Measurements from ENCODE around the gene ZBTB43. TPM values are rescaled to one million over a fixed set of nuclear protein-coding genes. Genes with fewer than 3 reads are reported as not detected.

Gene ZBTB43, protein sequence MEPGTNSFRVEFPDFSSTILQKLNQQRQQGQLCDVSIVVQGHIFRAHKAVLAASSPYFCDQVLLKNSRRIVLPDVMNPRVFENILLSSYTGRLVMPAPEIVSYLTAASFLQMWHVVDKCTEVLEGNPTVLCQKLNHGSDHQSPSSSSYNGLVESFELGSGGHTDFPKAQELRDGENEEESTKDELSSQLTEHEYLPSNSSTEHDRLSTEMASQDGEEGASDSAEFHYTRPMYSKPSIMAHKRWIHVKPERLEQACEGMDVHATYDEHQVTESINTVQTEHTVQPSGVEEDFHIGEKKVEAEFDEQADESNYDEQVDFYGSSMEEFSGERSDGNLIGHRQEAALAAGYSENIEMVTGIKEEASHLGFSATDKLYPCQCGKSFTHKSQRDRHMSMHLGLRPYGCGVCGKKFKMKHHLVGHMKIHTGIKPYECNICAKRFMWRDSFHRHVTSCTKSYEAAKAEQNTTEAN
- 32.4 and 44.2 TPM in 2 replicates for total RNA-seq (2022)
- percentile 95 among the genes with signal in this experiment for Bru-seq, nascent RNA
- BruChase-seq, experiment 1, labeled RNA remaining after a 6-hour chase: percentile 90 among the genes with signal in this experiment
- BruChase-seq, experiment 2, labeled RNA remaining after a 2-hour chase: percentile 98 among the genes with signal in this experiment
- long read RNA-seq, full-length matches to known transcripts: 37 of 41 reads
- long read RNA-seq, partial matches to known transcripts: 0 of 41 reads
- long read RNA-seq, other reads (novel, unspliced or antisense): 4 of 41 reads

DNA sequence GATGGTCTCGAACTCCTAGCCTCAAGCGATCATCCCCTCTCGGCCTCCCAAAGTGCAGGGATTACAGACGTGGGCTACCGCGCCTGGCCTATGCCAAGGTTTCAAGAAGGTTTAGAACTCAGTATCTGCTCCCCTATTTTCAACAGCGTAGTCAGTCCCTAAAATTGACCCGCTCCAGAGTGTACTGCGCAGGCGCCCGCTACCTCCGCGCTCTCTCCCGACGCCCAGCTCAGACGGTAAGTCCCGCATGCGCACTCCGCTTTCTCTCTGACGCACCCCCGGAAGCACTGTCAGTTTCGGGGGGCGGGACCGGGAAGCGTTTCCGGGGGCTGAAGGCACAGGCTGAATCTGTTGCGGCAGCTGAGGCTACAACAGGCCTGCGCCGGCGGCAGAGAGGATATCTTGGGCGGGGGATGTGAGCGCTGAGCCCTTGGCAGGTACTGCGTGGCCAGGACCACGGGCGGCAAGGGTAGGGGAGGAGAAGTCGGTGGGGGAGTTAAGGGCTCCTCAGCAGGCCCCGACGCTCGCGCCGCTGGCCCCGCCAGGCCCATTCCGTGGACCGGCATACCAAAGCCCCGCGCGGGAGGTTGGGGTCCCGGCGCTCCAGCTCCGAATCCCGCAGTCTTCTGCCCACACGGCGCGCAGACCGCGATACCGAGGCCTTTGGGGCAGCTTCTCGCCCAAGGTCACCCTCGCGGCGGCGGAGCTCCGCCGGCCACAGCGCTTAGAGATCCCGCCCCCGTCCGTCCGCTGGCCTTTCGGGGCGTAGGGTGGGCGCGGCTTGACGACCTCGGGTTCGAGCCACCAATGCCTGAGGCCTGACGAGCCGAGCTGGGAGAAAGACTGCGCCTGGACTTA lies at the start of gene ZBTB43:
ZBTB43 (plus strand) TSS at position 345 of the 858 bp plus-strand sequence. CDS start 27,470 bp downstream, outside the sequence.
- ChIA-PET POLR2A (interaction anchor here (0.6 to 11.8 kb wide), 23 partner anchors 10 to 1865 kb away, joined by 3 to 700 read pairs (median 4); partner anchors contain the start of genes RALGPS1 and ZBTB34), CTCF (interaction anchor here (0.6 to 1.4 kb wide), 7 partner anchors 11 to 260 kb away, joined by 3 to 7 read pairs (median 3); no protein-coding TSS in a partner anchor)
- Mint-ChIP-seq H3K4me3 (ENCODE audit: unreplicated experiment) (peak within 1 kb of the TSS; percentile 92), H3K27me3 (ENCODE audit: insufficient read depth, unreplicated experiment) (no peaks in the 10 kb centered on the region), H3K27ac (ENCODE audit: low read depth, unreplicated experiment) (peak within 1 kb of the TSS; percentile 95), H3K9me3 (ENCODE audit: unreplicated experiment) (no peaks in the 10 kb centered on the region), H3K36me3 (ENCODE audit: insufficient read depth, unreplicated experiment) (peaks cover 37% of the 10 kb centered on the region), H3K4me1 (ENCODE audit: insufficient read depth, unreplicated experiment) (peaks cover 29% of the 10 kb centered on the region)
- TF ChIP-seq, protein P1, sequence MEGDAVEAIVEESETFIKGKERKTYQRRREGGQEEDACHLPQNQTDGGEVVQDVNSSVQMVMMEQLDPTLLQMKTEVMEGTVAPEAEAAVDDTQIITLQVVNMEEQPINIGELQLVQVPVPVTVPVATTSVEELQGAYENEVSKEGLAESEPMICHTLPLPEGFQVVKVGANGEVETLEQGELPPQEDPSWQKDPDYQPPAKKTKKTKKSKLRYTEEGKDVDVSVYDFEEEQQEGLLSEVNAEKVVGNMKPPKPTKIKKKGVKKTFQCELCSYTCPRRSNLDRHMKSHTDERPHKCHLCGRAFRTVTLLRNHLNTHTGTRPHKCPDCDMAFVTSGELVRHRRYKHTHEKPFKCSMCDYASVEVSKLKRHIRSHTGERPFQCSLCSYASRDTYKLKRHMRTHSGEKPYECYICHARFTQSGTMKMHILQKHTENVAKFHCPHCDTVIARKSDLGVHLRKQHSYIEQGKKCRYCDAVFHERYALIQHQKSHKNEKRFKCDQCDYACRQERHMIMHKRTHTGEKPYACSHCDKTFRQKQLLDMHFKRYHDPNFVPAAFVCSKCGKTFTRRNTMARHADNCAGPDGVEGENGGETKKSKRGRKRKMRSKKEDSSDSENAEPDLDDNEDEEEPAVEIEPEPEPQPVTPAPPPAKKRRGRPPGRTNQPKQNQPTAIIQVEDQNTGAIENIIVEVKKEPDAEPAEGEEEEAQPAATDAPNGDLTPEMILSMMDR (IDR thresholded peaks at IDR 0.05; ENCODE audit: unreplicated experiment): no peak
- DNase-seq (ENCODE audit: unreplicated experiment): peak; percentile 96
- intact Hi-C loops (cut with micrococcal nuclease): loop anchor here (1.0 kb wide), 1 partner anchor 14 kb away; no protein-coding TSS in a partner anchor
- TSS peak; percentile 36 for BruUV-seq (replicated peaks)

DNA sequence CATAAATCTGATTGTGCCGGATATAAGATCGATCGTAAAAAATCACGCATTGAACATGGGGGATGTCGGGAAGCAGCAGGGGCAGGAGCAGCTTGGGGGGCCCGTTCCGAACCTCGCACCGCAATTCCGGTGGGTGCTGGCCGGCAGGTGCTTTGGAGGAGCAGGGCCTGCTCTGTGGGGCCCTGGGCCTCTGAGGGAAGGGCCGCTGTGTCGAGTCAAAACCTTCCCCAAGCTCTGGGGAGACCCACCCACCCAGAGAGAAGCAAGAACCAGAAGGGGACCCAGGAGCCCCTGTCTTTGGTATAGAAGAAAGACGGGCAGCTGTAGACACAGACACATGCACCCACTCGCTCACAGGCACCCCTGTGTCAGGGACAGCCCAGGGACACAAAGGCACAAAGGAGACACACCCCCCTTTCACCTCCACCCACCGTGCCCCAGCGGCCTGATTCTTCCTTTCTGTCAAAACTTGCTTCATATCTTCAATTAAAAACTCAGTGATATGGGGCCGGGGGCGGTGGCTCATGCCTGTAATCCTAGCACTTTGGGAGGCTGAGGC lies 49.4 kb upstream of the ZBTB43 start:
- ChIA-PET POLR2A (no interaction called here), CTCF (no interaction called here)
- Mint-ChIP-seq H3K9me3 (ENCODE audit: unreplicated experiment) (no peaks in the 10 kb centered on the region), H3K4me1 (ENCODE audit: insufficient read depth, unreplicated experiment) (peaks cover 10% of the 10 kb centered on the region), H3K36me3 (ENCODE audit: insufficient read depth, unreplicated experiment) (no peaks in the 10 kb centered on the region), H3K4me3 (ENCODE audit: unreplicated experiment) (no peak overlapping the region), H3K27me3 (ENCODE audit: insufficient read depth, unreplicated experiment) (peaks cover 16% of the 10 kb centered on the region), H3K27ac (ENCODE audit: low read depth, unreplicated experiment) (no peak overlapping the region)
- no peak for DNase-seq (ENCODE audit: unreplicated experiment)
- no TSS peak for BruUV-seq (replicated peaks)
- intact Hi-C loops (cut with micrococcal nuclease): no loop called here
- TF ChIP-seq, protein P1 (IDR thresholded peaks at IDR 0.05; ENCODE audit: unreplicated experiment): no peak

DNA sequence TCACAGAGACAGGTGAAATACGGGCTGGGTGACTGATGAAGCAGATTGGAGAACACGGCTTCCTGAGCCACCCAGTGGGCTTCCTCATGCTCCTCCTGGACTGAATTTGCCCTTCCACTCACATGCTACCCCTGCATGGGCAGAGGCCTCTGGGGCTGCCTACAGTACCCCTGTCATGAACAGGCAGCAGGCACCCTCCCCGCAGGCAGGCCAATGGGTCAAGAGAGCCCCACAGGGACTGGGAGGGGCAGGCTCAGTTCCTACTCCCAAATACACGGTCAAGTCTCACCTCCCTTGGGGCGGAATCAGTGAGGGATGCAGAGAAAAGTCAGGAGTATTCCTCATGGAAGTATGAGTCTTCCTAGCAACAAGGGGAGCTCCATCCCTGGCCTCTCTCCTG lies 48.6 kb upstream of the ZBTB43 start:
- Mint-ChIP-seq H3K36me3 (ENCODE audit: insufficient read depth, unreplicated experiment) (no peaks in the 10 kb centered on the region), H3K9me3 (ENCODE audit: unreplicated experiment) (no peaks in the 10 kb centered on the region), H3K27me3 (ENCODE audit: insufficient read depth, unreplicated experiment) (peaks cover 7% of the 10 kb centered on the region), H3K4me3 (ENCODE audit: unreplicated experiment) (no peak overlapping the region), H3K4me1 (ENCODE audit: insufficient read depth, unreplicated experiment) (peaks cover 9% of the 10 kb centered on the region), H3K27ac (ENCODE audit: low read depth, unreplicated experiment) (no peak overlapping the region)
- BruUV-seq (replicated peaks): no TSS peak
- intact Hi-C loops (cut with micrococcal nuclease): no loop called here
- TF ChIP-seq, protein P1 (IDR thresholded peaks at IDR 0.05; ENCODE audit: unreplicated experiment): no peak
- POLR2A ChIA-PET: no interaction called here
- no peak for DNase-seq (ENCODE audit: unreplicated experiment)
- CTCF ChIA-PET: no interaction called here
